ENCODE data around the gene IMMP2L.
"Not testable (repeated sequence)": the region's sequence is repeated elsewhere in the genome, so short reads cannot be mapped to it uniquely, and the experiment has no call there.

GRCh38 chr7:111581207-111581606 lies 18.9 kb upstream of the IMMP2L start:
- not testable (repeated sequence) for TF ChIP-seq CTCF (conservative IDR thresholded peaks at IDR 0.05; ENCODE audit: low read depth, low read length); POLR2A (IDR thresholded peaks at IDR 0.05; ENCODE audit: low read depth, low read length); MAFK (IDR thresholded peaks at IDR 0.05; ENCODE audit: low read depth, low read length)
